Hepatocyte (in vitro differentiated cells): ENCODE measurements around the gene PCDHA8. TPM values are rescaled to one million over a fixed set of nuclear protein-coding genes. Genes with fewer than 3 reads are reported as not detected.
"Not testable (repeated sequence)": the region's sequence is repeated elsewhere in the genome, so short reads cannot be mapped to it uniquely, and the experiment has no call there.

ENCODE experiments used
- DNase-seq: peaks from one replicate; pipeline ENCODE4 v3.0.0-alpha.2; 2016; ENCODE audit warnings: low spot score
- H2AFZ ChIP-seq: fragments of 200-600 bp; sonication (generic); 2 replicates; pipeline ENCODE4 v1.6.0; 2016; ENCODE audit warnings: antibody characterized with exemption, mild to moderate bottlenecking
- H3K27ac ChIP-seq: fragments of 200-600 bp; sonication (generic); 2 replicates; pipeline ENCODE4 v1.5.1; 2016; ENCODE audit warnings: mild to moderate bottlenecking
- H3K27me3 ChIP-seq: fragments of 200-600 bp; sonication (generic); 2 replicates; pipeline ENCODE4 v1.6.1; 2016
- H3K36me3 ChIP-seq: fragments of 200-600 bp; sonication (generic); replicated peaks from 2 replicates; pipeline ENCODE4 v1.5.1; 2016; ENCODE audit warnings: low read depth; ENCODE audit not compliant: insufficient read depth
- H3K4me1 ChIP-seq: fragments of 200-600 bp; sonication (generic); 2 replicates; pipeline ENCODE4 v1.5.1; 2016; ENCODE audit warnings: mild to moderate bottlenecking, moderate library complexity; ENCODE audit not compliant: insufficient read depth
- H3K4me2 ChIP-seq: fragments of 200-600 bp; sonication (generic); 2 replicates; pipeline ENCODE4 v1.6.0; 2016
- H3K4me3 ChIP-seq: fragments of 200-600 bp; sonication (generic); 2 replicates; pipeline ENCODE4 v1.5.1; 2016; ENCODE audit warnings: mild to moderate bottlenecking
- H3K79me2 ChIP-seq: fragments of 200-600 bp; sonication (generic); 2 replicates; pipeline ENCODE4 v1.6.0; 2017; ENCODE audit warnings: mild to moderate bottlenecking
- H3K9me2 ChIP-seq: fragments of 200-600 bp; sonication (generic); replicated peaks from 2 replicates; pipeline ENCODE4 v1.6.0; 2017; ENCODE audit warnings: mild to moderate bottlenecking; ENCODE audit not compliant: insufficient read depth
- H3K9me3 ChIP-seq: fragments of 200-600 bp; sonication (generic); 2 replicates; pipeline ENCODE4 v1.5.1; 2016; ENCODE audit warnings: low read depth, mild to moderate bottlenecking
- H4K20me1 ChIP-seq: fragments of 200-600 bp; sonication (generic); 2 replicates; pipeline ENCODE4 v1.6.0; 2016; ENCODE audit warnings: mild to moderate bottlenecking; ENCODE audit not compliant: insufficient read depth, poor library complexity, severe bottlenecking
- CTCF ChIP-seq: fragments of 200-600 bp; sonication (generic); IDR thresholded peaks from 2 replicates; pipeline ENCODE4 v1.5.1; 2016; ENCODE audit warnings: antibody characterized with exemption, mild to moderate bottlenecking; ENCODE audit not compliant: poor library complexity
- EZH2 ChIP-seq: fragments of 200-600 bp; sonication (generic); IDR thresholded peaks from 2 replicates; pipeline ENCODE4 v1.6.1; 2016; ENCODE audit warnings: antibody characterized with exemption, mild to moderate bottlenecking, borderline replicate concordance
- EZH2phosphoT487 ChIP-seq: fragments of 200-600 bp; sonication (generic); IDR thresholded peaks from one replicate; pipeline ENCODE4 v1.6.1; 2018; ENCODE audit warnings: antibody characterized with exemption, mild to moderate bottlenecking, low read depth, moderate library complexity; ENCODE audit not compliant: unreplicated experiment, severe bottlenecking
- WGBS: methylation state at CpG from one replicate; pipeline ENCODE4 v1.1.6; 2016; ENCODE audit warnings: low lambda C conversion rate; ENCODE audit errors: missing lambda C conversion rate; 5-methylcytosine and 5-hydroxymethylcytosine counted together
- polyA plus RNA-seq: library from polyadenylated mRNA; unstranded; fragments of >200 nt; fragmentation: Nextera tagmentation; extraction: Ambion mirVana; gene quantifications from 2 replicates; pipeline ENCODE4 v1.2.1, GENCODE V29; 2016
- total RNA-seq: library from RNA; depleted of rRNA; stranded (reverse); fragments of >200 nt; gene quantifications from 2 replicates; pipeline ENCODE4 v1.2.3, GENCODE V29; 2014

The PCDHA8 gene
- total and polyA plus RNA-seq, 2 experiments from 2014 or later = 0.13 to 1.9 TPM

GRCh38 chr5:140870221-140871201 is 29.5 kb downstream of the PCDHA8 start:
- 98% methylated on average over 102 of the region's 114 CpGs for WGBS
- Histone ChIP-seq H3K4me3 (no peak overlapping the region), H3K9me2 (no peaks in the 10 kb centered on the region), H3K27me3 (no peaks in the 10 kb centered on the region), H3K4me2 (no peak overlapping the region), H3K4me1 (no peaks in the 10 kb centered on the region), H3K9me3 (peaks cover 16% of the 10 kb centered on the region), H2AFZ (no peak overlapping the region), H3K36me3 (no peaks in the 10 kb centered on the region), H4K20me1 (no peaks in the 10 kb centered on the region), H3K27ac (no peak overlapping the region), H3K79me2 (peaks cover 11% of the 10 kb centered on the region)
- TF ChIP-seq EZH2phosphoT487 (no peak), EZH2 (no peak), CTCF (no peak)
- DNase-seq = no peak

GRCh38 chr5:140875085-140876065 is 34.4 kb downstream of the PCDHA8 start, which contains the start of gene PCDHA12:
Gene PCDHA12, plus strand, starts transcription at chr5:140875308. Its CDS starts 165 bp downstream, at chr5:140875473.
- TF ChIP-seq EZH2phosphoT487 (no peak), EZH2 (no peak), CTCF (peak; percentile 66)
- Histone ChIP-seq H3K27ac (peak within 1 kb of the TSS; percentile 91), H3K79me2 (peaks cover 24% of the 10 kb centered on the region), H3K9me2 (no peaks in the 10 kb centered on the region), H3K27me3 (no peaks in the 10 kb centered on the region), H3K4me3 (peak within 1 kb of the TSS; percentile 63), H3K9me3 (no peaks in the 10 kb centered on the region), H4K20me1 (no peaks in the 10 kb centered on the region), H3K4me2 (peak within 1 kb of the TSS; percentile 65), H3K36me3 (no peaks in the 10 kb centered on the region), H2AFZ (peak within 1 kb of the TSS; percentile 69), H3K4me1 (no peaks in the 10 kb centered on the region)
- 22% methylated on average over 47 of the region's 47 CpGs for WGBS
- peak; percentile 80 for DNase-seq

- H3K4me1 ChIP-seq, H3K9me3 ChIP-seq, H3K4me2 ChIP-seq, H3K9me2 ChIP-seq, DNase-seq, H3K36me3 ChIP-seq, H2AFZ ChIP-seq, H3K4me3 ChIP-seq, H3K27me3 ChIP-seq, H4K20me1 ChIP-seq, H3K27ac ChIP-seq: not testable (repeated sequence)
- peaks cover 24% of the 10 kb centered on the region for H3K79me2 ChIP-seq
- WGBS = 99% methylated on average over 73 of the region's 80 CpGs
Measured at GRCh38 chr5:140876541-140877261, 35.7 kb downstream of the PCDHA8 start.
